Stomach smooth muscle (tissue), 2 donors: ENCODE results near the gene MTHFR.
A peak's percentile ranks its signal among the peaks of the same experiment; 100 is the strongest.

Experiments used
- H3K27ac ChIP-seq: one replicate; pipeline ENCODE4 v1.7.0; 2013; ENCODE audit warnings: mild to moderate bottlenecking, low read length, inconsistent platforms
- H3K27me3 ChIP-seq, 2 donors: one replicate each; pipeline ENCODE4 v1.7.0; 2013; ENCODE audit warnings: low read length in 2 of 2; ENCODE audit not compliant: insufficient read depth in 2 of 2, control insufficient read depth in 1 of 2
- H3K36me3 ChIP-seq, 2 donors: one replicate each; pipeline ENCODE4 v1.7.0; 2013; ENCODE audit warnings: low read length in 2 of 2; ENCODE audit not compliant: control insufficient read depth in 2 of 2, insufficient read depth in 2 of 2
- H3K4me1 ChIP-seq: one replicate; pipeline ENCODE4 v1.7.0; 2013; ENCODE audit warnings: low read length; ENCODE audit not compliant: control insufficient read depth, insufficient read depth
- H3K4me3 ChIP-seq, 2 donors: one replicate each; pipeline ENCODE4 v1.7.0; 2013; ENCODE audit warnings: low read length in 2 of 2
- H3K9ac ChIP-seq, 2 donors: one replicate each; pipeline ENCODE4 v1.7.0; 2013; ENCODE audit warnings: low read length in 2 of 2, mild to moderate bottlenecking in 1 of 2
- H3K9me3 ChIP-seq, 2 donors: one replicate each; pipeline ENCODE4 v1.7.0; 2013; ENCODE audit warnings: low read length in 2 of 2; ENCODE audit not compliant: control insufficient read depth in 2 of 2
- donor health status: healthy.
- donor health status: Pancreatic carcinoma.

Gene MTHFR

DNA sequence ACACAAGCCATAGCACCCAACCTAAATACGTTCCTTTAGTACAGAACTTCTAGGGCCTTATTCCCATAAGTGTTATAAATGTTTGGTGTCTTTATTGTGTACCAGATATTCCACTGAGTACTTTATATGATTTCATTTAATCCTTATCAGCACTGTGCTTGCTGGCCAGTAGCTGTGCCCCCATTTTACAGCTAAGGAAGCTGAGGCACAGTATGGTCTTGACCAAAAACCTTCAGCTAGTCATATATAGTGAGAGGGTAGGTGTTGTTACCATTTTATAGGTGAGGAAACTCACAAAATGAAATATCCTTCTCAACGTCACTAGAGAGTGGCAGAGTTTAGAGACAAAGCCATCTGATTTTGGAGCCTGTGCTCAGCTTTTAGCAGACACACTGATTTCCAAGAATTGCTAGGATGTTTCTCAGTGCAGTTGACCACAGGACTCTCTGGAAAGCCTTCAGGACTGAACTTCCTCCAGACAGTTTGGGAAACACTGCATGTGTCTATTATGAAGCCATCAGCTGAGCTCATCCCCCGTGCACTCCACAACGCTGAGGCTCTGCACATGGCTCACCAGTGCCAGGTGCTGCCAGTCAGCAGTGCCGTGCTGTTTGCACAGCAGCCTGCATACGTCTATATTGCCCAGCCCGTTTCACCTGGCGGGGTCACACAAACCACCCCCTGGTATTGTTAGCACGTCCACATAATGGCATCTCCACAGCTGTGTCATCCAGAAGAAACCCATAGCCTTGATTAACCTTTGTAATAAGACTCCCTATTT, 26.4 kb upstream of the MTHFR start:
- Histone ChIP-seq H3K36me3 (peaks cover 69 to 80% of the 10 kb centered on the region in 2 donors), H3K27me3 (no peaks in the 10 kb centered on the region)

DNA sequence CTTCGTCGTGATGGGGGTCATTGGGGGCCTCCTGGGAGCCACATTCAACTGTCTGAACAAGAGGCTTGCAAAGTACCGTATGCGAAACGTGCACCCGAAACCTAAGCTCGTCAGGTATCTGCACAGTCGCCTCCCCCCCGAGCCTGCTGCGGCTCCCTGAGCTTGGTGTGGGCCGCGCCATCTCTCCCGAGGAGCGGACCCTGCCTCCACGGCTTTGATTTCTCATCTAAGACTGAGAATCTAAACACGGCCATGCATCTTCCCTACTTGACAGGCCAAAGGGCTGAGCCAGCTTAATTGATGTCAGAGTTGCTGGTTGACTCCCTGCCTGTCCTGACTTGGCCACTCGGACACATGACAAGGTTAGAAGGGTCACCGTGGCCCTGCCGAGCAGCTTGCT, 22.7 kb upstream of the MTHFR start:
- Histone ChIP-seq H3K4me1 (no peaks in the 10 kb centered on the region), H3K9ac (no peak overlapping the region), H3K36me3 (peaks cover 73 to 80% of the 10 kb centered on the region in 2 donors), H3K9me3 (no peaks in the 10 kb centered on the region), H3K27me3 (no peaks in the 10 kb centered on the region), H3K4me3 (no peak overlapping the region), H3K27ac (no peak overlapping the region)

More for the DNA sequence above, 26.4 kb upstream of the MTHFR start:
- Histone ChIP-seq H3K27ac (no peak overlapping the region), H3K9ac (no peak overlapping the region), H3K9me3 (no peaks in the 10 kb centered on the region), H3K4me1 (no peaks in the 10 kb centered on the region), H3K4me3 (no peak overlapping the region)

DNA sequence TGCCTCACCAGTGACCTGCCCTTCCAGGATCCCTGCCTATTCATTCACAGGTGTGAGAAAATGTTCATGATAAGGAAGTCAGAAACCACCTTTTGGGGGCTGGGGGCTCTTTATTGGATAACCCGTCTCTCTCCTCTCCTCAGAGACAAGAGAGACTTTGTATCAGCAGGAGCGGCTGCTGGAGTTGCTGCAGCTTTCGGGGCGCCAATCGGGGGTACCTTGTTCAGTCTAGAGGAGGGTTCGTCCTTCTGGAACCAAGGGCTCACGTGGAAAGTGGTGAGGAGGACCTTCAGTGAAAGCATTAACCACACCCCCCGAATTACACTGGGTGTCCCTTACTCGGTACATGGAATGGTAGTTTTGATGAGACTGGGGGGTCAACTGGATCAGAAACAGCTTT, 21.2 kb upstream of the MTHFR start:
- Histone ChIP-seq H3K4me3 (no peak overlapping the region), H3K36me3 (peaks cover 66 to 74% of the 10 kb centered on the region in 2 donors), H3K9ac (no peak overlapping the region), H3K27ac (no peak overlapping the region), H3K4me1 (no peaks in the 10 kb centered on the region), H3K9me3 (no peaks in the 10 kb centered on the region), H3K27me3 (no peaks in the 10 kb centered on the region)

DNA sequence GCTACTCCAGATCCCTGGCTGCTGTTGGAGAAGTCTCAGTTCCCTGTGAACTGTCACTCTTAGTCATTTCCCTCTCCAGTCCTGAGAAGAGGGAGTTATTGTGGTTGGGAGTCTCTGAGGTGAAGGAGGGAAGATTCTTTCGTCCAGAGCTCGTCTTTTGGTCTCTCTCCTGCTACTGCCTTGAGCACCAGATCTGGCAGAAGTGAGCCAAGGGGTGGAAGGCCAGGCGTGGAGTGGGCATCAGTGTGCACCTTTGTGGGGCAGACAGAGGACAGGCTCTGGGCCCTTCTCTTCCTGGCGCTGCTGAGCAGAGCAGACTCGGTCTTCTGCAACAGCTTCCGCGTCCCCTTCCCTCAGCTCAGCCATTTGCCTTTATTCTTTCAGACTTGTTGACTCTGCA, 19.4 kb upstream of the MTHFR start:
- H3K27ac ChIP-seq = no peak overlapping the region
- no peak overlapping the region for H3K4me3 ChIP-seq
- no peaks in the 10 kb centered on the region for H3K4me1 ChIP-seq
- no peaks in the 10 kb centered on the region for H3K9me3 ChIP-seq
- H3K36me3 ChIP-seq = peaks cover 67 to 68% of the 10 kb centered on the region in 2 donors
- no peak overlapping the region for H3K9ac ChIP-seq
- H3K27me3 ChIP-seq = no peaks in the 10 kb centered on the region

DNA sequence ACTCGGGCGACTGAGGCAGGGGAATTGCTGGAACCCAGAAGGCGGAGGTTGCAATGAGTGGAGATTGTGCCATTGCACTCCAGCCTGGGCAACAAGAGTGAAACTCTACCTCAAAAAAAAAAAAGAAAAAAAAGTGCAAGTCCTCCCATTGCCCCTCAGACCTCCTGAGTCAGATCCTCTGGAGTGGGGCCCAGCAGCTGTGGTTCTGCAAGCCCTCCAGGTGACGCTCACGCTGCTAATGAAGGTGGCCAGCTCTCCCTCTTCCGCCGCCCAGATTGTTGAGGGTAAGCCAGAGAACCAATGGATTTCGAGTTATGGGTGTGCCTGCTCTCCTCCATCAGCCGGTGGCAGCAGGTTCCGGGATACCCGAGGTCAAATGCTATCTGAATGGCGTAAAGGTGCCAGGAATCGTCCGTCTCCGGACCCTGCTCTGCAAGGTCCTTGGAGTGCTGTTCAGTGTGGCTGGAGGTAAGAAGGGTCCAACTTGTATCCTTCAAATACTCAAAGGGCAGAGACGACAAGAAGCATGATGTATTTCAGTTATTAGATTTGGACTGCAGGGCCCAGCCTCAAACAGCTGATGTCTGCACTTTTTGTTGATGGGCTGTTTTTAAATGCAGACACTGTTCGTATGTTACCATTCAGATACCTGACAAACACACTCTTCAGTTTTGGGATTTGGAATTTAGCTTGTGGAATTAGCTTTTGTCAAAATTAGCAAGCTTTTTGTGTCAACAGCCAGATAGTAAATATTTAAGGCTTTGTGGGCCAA, 17.8 kb upstream of the MTHFR start:
- Histone ChIP-seq H3K9ac (no peak overlapping the region), H3K36me3 (peaks cover 58 to 62% of the 10 kb centered on the region in 2 donors), H3K27me3 (no peaks in the 10 kb centered on the region), H3K27ac (no peak overlapping the region), H3K4me1 (no peaks in the 10 kb centered on the region), H3K9me3 (no peaks in the 10 kb centered on the region), H3K4me3 (no peak overlapping the region)

DNA sequence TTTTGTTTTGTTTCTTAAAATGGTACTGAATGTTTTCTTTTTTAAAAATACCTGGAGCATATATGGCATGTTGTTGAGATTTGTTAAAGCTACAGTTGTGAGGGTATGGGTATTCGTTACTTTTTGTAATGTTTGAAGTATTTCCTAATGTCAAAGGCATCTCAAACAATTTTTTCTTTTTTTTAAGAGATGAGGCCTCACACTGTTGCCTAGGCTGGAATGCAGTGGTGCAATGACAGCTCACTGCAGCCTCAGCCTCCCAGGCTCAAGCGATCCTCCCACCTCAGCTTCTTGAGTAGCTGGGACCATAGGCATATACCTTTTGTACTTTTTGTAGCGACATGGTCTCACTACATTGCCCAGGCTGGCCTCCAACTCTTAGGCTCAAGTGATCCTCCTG, 16.3 kb upstream of the MTHFR start:
- no peaks in the 10 kb centered on the region for H3K27me3 ChIP-seq
- no peak overlapping the region for H3K4me3 ChIP-seq
- H3K27ac ChIP-seq = no peak overlapping the region
- no peaks in the 10 kb centered on the region for H3K4me1 ChIP-seq
- peaks cover 56 to 59% of the 10 kb centered on the region in 2 donors for H3K36me3 ChIP-seq
- H3K9ac ChIP-seq = no peak overlapping the region
- no peaks in the 10 kb centered on the region for H3K9me3 ChIP-seq

DNA sequence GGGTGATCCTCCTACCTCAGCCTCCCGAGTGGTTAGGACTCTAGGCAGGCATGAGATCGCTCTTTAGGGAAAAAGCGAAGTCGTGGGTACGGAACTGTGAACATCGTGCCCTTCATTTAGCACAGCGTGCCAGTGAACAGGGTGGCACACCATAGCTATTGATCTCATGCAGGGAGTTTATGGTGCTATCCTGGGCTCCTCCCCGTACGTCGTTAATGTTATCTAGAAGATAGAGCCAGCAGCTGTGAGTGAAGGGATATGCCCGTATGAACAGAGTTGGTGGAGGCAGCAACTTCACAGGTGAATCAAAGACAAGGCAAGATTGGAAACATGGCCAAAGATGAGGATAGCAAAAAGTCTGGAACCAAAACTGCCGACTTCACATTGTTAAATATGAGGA, 11.4 kb upstream of the MTHFR start:
- Histone ChIP-seq H3K27me3 (no peaks in the 10 kb centered on the region), H3K27ac (no peak overlapping the region), H3K9me3 (no peaks in the 10 kb centered on the region), H3K4me3 (no peak overlapping the region), H3K9ac (no peak overlapping the region), H3K4me1 (no peaks in the 10 kb centered on the region), H3K36me3 (peaks cover 40 to 43% of the 10 kb centered on the region in 2 donors)

DNA sequence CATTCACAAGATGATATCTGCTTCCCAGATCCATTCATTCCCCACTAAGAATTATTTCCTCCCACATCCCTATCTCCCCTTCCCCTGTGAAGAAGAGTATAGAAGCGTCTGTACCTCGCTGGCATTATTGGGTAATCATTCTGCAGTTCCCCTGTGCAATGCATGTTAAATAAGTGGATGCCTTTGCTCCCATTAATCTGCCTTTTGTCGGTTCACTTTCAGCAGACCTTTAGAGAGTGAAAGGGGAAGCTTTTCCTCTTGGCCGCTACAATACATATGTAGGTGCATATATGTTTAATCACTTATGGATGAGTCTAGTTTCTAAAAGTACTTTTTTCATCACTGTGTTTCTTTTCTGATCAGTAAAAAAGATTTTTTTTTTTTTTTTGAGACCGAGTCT, 7.3 kb upstream of the MTHFR start:
- no peak overlapping the region for H3K27ac ChIP-seq
- no peak overlapping the region for H3K4me3 ChIP-seq
- H3K4me1 ChIP-seq = peaks cover 5% of the 10 kb centered on the region
- no peaks in the 10 kb centered on the region for H3K9me3 ChIP-seq
- H3K9ac ChIP-seq = no peak overlapping the region
- H3K36me3 ChIP-seq = peaks cover 37% of the 10 kb centered on the region in 2 donors
- no peaks in the 10 kb centered on the region for H3K27me3 ChIP-seq

DNA sequence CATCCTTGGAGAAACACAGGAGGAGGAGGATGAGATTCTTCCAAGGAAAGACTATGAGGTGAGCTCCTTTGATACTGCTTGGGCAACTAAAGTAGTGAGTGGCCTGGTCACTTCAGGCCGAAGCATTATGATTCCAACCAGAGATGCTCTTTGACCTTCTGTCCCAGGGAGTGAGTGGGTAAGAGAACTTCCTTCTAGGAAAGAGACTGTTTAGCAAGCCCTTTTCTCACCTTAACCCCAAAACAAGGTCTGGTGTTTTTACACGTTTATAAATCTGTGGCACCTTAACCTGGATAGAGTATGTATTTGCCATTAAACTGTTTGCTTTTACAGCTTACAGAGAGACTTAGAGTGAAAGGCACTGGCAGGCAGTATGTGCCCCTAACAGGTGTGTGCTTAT, 1.4 kb upstream of the MTHFR start:
- Histone ChIP-seq H3K27me3 (no peaks in the 10 kb centered on the region), H3K36me3 (peaks cover 6 to 8% of the 10 kb centered on the region in 2 donors), H3K4me3 (peak overlapping the region; percentile 91 to 93), H3K27ac (peak overlapping the region; percentile 96), H3K9ac (peak overlapping the region; percentile 80 to 92), H3K4me1 (peaks cover 46% of the 10 kb centered on the region), H3K9me3 (no peaks in the 10 kb centered on the region)

DNA sequence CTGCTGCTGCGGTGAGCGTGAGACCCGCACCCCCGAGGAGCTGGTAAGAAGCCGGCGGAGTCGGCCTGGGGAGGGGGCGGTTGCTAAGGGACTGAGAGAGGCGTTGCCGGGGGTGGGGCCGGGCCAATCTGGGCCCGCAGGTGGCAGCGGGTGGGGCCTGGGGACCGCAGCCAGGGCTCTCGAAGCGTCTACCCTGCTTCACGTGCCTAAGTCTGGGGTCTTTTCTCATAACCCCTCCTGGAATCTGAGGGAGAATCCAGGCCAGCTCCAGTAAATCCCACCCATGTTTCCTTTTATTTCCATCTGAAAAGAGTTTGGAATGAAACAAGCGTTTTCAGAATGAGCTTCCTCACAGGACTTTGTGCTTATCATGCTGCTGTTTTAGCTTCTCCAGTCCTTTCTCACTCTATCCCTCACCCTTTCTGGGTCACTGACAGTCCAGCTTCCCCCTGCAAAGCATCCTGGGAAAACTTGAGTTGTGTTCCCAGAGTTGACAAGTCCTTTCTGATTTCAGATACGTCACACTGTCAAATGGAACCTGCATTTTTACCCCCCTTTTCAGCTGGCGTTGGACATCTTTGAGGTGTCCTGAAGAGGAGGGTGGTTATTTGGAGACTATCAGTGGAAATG, 658 bp upstream of the MTHFR start:
- H3K9ac ChIP-seq = peak overlapping the region; percentile 80 to 92
- H3K4me1 ChIP-seq = peaks cover 50% of the 10 kb centered on the region
- peak overlapping the region; percentile 96 for H3K27ac ChIP-seq
- H3K9me3 ChIP-seq = no peaks in the 10 kb centered on the region
- H3K27me3 ChIP-seq = no peaks in the 10 kb centered on the region
- H3K4me3 ChIP-seq = peak overlapping the region; percentile 91 to 93
- peaks cover 5% of the 10 kb centered on the region in 2 donors for H3K36me3 ChIP-seq
